Activated CD4-positive, CD25-positive, alpha-beta regulatory T cell treated with anti-CD3 and anti-CD28 coated beads, Interleukin-2, amount 50 U/mL, for 16 hours (primary cell): ENCODE results near the gene NEURL1B.

Experiments
- DNase-seq: peaks from one replicate; pipeline ENCODE4 v3.0.0-alpha.2; 2020; ENCODE audit warnings: low read depth, low spot score

Gene NEURL1B

DNA sequence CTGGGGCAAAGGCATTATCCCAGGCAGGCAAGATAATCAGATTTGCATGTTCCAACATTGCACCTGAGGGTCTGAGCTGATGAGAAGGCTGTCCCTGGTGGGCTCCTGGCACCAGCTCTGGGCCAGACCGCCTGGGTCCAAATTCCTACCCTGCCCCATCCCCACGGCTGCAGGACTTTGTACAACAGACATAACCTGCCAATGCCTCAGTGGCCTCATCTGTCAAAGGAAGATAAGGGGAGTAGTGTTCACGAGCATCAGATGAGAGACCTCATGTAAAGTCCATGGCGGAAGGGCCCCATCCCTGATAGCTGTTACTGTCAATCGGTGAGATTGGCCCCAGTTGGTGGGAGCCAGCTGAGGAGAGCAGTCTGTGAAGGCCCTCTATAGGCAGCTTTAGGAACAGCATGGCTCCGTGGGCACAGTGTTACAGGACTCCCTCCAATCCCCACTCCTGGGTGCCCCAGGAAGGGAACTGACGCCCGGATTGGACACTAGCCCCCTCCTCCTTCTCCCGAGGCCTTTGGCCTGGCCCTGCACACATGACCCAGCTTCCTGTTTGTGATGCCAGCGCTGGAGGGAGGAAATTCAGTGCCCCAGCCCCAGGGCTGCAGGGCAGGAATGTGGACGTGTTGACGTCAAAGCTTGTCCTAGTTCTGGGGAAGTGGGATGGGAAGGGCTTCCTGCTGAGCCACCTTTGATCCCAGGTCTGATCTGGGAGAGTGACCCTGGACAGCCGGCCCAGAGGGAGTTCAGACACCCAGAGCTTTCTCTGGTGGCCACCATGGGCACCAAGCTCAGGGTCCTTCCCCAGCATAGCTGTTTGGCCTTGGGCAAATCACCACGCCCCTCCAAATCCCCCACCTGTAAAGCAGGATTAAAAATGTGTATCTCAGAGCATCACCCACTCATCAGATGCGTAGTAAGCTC, 73.7 kb downstream of the NEURL1B start:
- peak; percentile 31 for DNase-seq

DNA sequence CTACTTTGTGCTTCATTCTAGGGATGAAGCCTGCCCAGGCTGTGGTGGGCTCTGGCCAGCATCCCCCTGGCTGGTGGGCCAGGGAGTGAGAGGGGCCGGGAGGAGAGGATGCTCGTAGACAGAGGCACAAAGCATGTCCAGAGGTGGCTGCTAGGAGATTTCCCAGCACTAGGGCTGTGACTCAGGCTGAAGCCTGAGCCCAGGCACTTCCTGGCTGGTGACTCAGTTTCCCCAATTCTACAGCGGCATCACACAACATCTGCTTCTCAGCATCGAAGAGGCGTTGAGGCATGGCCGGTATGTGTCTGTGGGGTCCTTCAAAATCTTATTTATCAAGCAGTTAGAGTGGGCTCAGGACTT, 74.3 kb downstream of the NEURL1B start:
- no peak for DNase-seq

DNA sequence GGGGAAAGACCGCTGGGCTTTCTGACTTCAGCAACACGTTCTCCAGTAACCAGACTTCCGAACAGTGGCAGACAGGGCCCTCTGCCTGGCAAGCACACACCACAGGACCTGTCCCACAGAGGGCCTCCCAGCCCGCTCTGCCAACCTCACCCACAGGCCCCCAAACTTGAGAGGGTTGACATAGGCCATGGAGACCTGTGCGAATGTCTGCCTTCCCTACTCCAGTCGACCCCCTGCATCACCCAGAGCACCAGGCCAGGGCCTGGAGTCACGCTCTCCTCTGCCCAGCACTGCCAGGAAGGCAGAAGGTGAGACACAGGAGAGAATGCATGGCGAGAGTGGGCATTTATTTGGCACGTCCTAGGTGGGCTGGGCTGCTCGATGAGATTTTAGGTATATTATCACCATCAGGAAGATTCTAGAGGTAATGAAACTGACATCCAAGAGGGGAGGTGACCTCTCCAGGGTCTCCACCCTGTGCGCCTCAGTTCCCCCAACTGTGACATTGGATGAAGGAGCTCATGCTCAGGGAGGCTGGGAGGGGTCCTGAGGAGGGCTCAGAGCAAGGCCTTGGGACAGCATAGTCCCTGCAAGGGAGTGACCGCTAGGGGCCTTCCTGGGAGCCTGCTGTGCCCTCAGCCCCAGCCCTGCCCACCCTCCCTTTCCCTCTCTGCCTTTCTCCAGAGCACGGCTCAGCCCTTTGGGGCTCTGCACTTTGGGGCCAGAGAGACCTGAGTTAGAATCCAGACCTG, 75.0 kb downstream of the NEURL1B start:
- no peak for DNase-seq

DNA sequence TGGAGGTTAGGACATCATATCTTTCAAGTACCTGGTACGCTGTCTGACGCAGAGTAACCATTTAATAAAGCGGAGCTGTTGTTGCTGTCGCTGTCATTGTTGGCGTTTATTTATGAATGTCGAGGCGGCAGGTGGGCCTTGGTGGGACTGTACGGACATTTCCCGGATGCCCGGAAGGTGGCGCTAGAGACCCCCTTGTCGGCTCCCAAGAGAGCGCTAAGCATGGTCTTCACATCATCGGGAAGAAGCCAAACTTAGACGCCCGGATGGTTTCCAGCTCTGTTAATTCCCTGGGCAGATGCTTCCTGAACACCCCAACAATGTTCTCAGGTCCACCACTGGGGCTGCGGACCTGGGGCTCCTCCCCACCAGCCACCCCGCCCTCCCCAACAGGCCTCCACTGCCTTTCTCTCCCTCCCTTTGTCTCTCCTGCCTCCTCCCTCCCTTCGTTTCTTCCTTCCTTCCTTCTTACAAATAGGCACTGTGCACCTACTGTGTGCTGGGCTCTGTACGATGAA, 75.8 kb downstream of the NEURL1B start:
- DNase-seq, result peak; percentile 66

DNA sequence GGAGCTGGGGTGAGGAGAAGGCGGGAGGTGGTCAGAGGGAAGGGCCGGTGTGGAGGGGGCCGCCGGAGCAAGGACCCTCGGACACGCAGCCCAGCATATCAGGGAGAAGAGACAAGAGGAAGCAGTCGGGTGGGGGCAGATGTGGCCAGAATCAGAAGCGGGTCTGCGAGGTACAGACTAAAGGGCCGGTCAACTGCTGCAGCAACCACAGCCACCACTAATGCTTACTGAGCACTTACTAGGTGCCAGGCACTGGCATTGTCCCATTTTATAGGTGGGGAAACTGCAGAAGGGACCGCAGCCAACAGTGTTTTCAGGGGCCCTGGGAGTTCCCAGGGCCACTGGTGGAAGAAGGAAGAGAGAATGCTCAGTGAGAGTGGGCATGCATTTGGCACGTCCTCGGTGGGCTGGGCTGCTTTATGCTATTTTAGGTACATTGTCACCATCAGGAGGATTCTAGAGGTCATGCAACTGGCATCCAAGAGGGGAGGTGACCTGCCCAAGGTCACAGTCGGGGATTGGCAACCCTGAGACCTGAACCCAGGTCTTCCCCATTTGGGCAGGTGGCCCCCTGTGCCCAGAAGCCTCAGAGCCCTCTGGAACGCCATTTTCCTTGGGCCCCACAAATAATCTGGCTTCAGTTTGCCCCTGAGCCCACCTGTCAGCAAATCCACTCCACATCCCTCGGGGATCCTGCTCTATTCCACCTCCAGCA, 76.6 kb downstream of the NEURL1B start:
- DNase-seq, result no peak

DNA sequence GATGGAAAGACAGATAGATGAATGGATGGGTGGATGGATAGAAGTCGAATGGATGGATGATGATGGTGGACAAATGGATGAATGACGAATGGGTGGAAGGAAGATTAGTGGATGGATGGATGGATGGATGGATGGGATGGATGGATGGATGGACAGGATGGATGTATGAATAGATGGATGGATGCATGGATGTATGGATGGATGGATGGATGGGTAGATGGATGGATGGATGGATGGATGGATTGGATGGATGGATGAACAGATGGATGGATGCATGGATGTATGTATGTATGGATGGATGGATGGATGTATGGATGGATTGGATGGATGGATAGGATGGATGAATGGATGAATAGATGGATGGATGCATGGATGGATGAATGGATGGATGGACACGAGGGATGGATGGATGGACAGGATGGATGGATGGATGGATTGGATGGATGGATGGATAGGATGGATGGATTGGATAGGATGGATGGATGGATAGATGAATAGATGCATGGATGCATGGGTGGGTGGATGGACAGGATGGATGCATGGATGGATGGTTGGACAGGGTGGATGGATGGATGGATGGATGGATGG, 77.6 kb downstream of the NEURL1B start:
- DNase-seq, result no peak

DNA sequence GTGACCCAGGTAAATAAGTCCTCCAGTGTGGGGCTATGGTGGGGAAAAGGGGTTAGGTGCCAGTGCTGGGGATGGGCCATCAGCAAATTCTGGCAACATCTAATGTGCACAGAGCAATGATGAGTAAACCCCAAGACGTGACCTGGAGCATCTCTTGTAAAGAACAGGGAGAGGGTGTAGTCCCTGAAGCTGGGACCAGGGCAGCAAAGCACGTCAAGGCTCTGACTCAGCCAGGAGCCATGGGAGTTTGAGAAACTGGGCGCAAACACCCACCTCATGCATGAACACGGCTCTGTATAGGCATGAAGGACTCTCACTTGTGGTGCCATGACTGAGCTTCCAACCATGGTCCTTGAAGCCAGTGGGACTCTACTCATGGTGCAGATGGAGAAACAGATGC, 78.1 kb downstream of the NEURL1B start:
- DNase-seq, result no peak

DNA sequence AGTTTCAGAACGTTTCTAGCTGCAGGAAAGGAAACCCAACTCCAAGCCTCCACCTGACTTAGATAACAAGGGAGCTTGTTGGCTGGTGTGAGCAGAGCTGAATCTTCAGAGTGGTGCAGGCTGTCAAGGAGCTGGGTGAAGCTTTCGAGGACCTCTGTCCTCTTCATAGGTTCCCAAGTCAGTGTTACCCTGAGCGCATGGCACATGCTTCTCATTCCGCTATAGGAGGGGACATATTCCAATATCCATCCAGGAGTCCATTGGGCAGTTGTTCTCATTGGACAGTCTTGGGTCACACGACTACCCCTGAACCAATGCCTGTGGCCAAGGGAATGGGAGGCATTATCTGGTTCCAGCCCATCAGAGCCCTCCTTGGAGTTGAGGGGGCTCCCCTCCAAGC, 79.6 kb downstream of the NEURL1B start:
- no peak for DNase-seq

DNA sequence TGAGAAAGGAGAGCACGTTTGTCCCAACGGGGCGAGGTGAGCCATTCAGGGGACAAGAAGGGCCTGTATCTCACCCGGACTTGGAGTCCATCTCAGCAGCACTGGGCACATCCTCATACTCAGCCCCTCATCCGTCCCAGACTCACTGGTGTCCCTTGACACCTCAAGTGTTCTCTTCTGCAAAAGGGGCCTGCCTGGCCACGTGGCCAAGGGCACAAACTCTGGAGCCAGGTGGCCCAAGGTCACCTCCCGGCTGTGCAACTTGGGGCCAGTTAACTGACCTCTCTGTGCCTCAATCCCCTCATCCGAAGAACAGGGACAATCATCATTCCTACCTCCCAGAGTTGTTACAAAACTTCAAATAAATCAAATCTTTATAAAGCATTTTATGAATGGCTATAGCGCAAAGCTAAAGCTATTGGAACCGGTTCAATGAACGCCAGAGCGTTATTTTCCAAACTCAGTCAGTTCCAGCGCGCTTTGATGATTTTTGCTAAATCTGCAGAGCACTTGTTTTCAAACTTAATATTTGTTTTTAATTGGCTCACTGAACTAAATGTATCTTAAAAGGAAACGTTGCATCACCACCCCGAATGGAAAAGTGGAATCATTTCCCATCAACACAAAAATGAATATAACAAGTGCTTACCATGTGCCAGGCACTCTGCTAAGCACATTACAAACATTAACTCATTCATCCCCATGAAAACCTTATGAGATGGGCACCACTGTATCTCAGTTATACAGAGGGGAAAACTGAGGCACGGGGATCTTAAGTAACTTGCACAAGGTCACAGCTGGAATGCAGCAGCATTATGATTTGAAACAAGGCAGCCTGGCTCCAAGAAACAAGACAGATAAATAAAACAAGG, 80.6 kb downstream of the NEURL1B start:
- DNase-seq, result no peak

DNA sequence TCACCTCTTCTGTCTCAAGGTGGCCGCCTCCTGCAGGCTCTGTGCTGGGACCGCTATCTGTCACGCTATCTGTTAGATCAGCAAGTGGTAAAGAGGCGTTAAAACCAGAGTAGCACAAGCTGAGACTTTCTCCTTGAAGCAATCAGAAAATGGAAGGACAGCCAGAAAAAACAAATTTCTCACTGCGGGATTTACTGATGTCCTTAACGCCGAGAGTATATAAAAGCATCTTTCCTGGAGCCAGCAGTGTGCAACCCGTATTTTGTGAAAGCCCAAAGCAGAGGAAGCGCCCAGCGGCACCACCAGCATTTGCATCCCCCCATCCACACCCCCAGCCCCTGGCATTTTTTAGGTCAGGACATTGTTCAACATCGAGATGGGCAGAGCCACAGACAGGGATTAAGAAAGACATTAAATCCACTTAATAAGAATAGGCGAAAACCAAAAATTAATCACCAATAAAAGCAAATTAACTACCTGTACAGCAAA, 81.3 kb downstream of the NEURL1B start:
- no peak for DNase-seq

DNA sequence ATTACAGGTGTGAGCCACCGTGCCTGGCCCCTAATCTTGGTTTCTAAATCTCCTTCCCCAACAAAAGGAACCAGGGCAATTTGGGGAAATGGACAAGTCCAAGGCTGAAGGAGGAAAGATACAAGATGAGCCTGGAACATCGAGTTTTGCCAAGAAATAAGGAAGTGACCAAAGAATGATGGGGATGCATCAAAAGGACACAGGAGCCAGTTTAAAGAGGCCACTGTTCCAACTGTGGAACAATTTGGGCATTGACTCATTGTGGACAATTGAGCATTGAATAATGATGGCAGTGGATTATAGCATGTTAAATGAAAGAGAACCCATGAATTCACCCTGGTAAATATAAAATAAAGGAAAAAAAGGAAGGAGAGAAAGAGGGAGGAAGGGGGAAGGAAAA, 82.4 kb downstream of the NEURL1B start:
- no peak for DNase-seq

DNA sequence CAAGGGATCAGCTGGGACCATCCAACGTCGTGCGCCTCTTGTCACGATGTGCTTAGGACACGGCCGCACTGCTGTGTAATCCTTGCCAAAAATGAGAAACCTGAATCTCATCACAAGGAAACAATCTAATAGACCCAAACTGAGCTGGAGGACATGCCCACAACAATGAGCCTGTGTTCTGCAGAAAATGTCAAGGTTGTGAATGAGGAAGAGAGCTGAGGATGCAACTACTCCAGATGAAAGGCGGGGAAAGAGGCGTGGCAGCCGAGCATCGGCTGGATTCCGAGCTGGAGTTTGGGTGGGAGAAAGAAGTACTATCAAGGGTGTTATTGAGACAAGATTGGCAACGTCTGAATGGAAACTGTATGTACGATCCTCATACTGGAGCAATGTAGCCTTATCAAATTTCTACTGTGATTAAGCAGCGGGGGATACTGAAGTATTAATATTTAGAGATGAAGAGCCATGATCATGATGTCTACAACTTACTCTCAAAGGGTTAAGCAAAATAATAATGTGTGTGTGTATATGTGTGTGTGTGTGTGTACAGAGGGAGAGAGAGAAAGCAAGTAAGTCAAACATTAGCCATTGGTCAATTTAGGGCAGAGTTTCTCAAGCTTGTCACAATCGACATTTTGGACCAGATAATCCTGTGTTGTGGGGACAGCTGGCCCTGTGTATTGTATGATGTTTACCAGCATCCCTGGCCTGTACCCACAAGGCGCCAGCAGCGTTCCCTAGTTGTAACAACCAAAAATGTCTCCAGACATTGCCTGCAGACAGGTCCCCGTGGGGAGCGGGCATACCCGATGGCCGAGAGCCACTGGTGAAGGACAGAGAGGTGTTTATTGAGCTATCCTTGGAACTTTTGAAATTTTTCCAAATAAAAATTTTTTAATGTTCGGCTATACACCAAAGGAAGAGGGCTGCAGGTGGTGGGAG, 83.5 kb downstream of the NEURL1B start:
- DNase-seq, result no peak

DNA sequence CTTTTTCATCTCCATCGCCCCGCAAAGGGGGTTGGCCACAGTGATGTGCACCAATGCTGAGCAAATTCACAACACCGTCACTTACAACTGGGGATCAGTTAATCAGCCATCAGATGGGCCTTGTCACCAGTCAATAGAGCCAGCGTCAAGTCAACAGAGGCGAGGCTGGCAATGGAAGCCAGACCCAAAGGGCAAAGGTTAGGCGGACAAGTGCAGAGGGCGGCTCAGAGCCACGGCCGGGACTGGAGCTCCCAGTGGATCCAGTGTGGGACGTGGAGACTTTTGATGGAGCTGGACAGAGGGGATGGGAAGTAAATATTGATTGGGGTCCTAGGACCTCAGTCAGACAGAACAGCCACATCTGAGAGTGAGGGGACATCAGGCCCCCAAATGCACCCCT, 84.2 kb downstream of the NEURL1B start:
- DNase-seq, result no peak

DNA sequence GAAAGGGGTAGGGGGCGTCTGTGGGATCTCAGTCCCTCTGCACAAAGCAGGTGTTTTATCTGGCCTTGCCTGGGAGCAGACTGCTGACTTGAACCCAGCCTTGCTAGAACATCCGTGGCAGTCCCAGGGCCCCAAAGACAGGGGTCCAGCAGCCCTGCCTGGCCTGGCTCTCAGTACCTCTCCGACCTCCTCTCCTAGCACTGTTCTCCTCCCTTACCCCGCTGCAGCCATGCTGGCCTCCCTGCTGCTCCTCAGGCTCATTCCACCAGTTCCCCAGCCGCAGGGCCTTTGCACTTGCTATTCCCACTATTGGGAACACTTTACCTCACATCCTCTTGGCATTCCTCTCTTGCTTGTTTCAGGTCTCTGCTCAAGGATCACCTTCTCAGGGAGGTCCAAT, 84.7 kb downstream of the NEURL1B start:
- no peak for DNase-seq

DNA sequence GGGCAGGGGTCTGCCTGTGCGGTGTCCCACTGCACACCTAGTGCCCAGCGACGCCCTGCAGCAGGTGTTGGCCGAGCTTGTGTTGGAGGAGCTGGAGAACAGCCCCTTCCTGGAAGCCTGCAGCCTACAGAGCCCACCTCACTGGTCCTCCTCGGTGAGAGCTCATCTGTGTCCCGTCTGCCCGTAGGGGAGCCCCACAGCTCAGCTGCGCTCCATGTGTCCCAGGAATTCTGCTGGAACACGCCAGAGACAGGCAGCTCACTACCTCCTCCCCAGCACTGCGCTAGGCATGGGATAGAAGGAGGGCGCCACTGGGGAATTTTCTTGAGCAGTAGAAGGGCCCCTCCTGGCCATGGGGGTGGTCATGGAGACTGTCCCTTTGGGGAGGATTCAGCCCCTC, 85.9 kb downstream of the NEURL1B start:
- no peak for DNase-seq

DNA sequence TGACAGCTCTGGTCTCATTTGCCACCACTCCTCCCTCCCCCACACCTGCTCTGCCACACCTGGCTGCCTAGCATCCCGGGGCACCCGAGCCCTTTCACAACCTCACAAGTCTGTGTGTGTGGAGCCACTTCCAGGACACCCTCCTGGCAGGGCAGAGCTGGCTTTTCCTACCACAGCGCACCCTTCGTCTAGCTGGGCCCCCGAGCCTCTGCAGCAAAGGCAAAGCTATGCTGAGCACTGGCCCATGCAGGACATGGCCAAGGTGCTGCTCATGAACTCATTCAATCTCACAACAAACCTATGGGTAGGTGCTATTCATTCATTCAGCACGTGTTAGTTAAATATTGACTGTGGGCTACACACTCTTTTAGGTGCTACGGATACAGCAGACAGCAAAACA, 86.5 kb downstream of the NEURL1B start:
- no peak for DNase-seq

DNA sequence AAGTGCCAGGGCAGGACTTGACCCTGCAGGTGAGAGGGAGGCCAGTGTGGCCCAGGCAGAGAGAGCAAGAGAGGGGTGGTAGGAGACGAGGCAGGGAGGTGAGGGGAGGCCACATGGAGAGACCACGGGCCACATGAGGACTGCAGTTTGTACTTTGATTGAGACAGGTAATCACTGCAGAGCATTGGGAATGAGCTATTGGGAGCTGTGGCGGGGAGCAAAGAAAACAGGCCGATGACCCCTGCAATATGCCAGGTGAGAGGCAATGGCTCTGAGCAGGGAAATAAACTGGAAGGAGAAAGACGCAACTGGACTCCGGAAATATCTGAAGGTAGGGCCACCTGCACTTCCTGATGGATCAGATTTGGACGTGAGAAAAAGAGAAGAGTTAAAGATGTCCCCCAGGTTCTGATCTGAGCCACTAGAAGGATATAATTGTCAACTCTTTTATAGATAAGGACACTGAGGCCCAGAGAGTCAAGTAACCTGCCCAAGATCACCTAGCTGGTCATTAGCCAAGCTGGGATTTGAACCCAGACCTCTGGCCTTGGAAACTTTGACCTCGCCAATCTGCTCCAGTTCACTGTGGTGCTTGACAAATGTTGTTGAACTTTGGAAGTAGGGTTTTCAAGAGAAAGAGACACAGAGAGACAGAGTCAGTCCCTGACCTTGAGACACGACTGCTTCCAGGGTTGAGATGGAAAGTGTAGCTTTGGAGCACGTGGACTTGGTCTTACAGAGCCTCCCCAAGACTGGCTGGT, 87.6 kb downstream of the NEURL1B start:
- DNase-seq, result no peak

DNA sequence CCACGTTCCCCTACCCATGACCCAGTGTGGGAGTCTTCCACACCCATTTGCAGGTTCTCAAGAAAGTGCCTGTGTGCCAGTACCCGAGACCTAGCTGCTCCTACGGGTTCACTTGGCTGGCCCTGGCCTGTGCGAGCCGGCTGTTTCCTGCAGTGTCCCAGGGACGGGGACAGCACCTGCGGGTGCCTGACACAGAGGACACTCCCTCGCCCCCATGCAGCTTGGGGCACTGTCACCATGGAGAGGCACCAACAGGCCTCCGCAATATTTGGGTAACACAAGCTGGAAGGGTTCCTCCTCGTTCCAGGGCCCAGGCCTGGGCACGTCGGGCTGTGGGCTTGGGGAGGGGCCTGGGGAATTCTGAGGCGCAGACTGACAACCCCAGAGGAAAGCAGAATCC, 88.5 kb downstream of the NEURL1B start:
- DNase-seq, result no peak

DNA sequence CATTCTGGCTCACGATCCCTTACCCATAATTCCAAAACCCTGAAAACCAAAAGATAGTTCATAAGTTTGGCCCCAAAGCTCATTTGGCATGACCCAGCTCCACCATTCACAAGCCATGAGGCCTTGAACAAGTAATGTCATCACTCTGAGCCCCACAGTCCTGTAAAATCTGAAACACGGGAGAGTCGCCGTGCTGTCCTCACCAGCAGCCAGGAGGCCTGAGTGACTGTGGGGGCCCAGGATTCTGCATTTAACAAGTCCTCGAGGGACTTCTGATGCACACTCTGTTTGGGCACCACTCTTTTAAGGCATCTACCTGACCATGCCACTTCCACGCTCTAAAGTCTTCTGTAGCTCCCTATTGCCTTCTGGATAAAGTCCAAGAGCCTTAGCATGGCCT, 89.2 kb downstream of the NEURL1B start:
- no peak for DNase-seq
